ENCODE measurements around the gene ALDH1L1.
A peak's percentile ranks its signal among the peaks of the same experiment; 100 is the strongest.

ALDH1L1 gene

GRCh38 chr3:126180477-126181397 is at the start of gene ALDH1L1:
ALDH1L1 (minus strand) TSS chr3:126180586; CDS start chr3:126160979, 19,607 bp downstream.
- no peak for FAIRE-seq

DNA sequence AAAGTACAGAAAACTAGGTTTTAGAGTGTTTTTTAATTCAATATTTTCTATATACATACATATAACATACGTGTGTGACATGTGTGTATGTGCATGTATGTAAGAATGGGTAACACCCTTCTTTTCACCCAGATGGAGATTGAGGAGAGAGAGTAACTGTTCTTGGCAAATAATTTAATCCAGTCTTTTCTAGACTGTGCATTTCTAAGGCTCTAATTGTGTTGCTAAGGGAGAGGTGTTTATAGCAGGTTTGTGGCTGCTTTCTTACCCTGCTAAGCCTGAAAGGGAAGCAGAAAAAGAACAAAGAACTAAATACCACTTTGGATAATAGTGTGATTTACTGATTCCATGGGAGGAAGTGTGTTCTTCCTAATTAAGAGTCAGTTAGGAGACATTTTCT is 46.0 kb upstream of the ALDH1L1 start:
- FAIRE-seq: no peak

DNA sequence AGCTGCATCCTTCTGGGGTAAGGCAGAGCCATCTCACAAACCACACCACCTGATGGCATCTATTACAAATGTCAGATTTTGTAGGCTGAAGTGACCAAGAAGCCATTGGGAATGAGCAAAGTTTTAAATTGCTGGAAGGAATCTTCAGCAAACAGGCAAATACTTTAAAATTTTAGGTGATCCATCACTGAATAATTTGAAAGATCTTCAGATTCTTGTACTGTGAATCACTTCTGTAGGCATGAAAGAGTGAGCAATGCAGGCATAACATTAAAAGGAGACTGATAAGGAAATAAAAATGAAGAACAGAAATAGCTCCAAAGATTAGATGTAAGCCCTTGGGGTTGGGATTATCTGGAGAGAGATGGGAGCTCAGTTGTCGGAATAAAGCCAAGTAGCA is 36.0 kb upstream of the ALDH1L1 start:
- no peak for FAIRE-seq

DNA sequence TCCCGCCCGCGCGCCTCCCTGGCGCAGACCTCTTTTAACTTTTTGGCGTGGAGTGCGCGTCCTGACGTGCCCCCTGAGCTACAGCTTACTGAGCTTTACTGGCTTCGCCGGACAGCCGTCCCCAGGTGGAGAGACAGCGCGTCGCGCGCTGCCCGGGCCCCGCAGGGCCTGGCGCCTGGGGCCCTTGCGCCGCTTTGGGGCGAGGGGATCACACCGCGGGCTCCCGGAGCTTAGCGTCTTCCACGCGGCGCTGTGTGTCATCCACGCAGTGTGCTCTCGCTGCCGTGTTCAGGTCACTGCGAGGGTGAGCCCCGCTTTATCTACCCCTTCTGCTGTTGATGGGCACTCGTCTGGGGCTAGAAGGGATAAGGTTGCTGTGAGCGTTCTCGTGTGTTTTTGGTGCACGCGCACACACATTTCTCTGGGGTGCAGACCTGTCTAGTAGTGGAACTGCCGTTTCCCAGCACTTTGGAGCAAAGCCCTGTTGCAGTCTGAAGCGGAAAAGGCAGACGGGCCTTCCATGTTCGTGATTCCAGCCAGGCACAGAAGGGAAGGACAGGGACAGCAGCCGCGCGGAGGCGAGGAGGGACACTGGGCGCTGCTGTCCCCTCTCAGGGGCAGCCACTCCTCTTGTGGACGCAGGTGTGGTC is 33.1 kb upstream of the ALDH1L1 start:
- FAIRE-seq: no peak

DNA sequence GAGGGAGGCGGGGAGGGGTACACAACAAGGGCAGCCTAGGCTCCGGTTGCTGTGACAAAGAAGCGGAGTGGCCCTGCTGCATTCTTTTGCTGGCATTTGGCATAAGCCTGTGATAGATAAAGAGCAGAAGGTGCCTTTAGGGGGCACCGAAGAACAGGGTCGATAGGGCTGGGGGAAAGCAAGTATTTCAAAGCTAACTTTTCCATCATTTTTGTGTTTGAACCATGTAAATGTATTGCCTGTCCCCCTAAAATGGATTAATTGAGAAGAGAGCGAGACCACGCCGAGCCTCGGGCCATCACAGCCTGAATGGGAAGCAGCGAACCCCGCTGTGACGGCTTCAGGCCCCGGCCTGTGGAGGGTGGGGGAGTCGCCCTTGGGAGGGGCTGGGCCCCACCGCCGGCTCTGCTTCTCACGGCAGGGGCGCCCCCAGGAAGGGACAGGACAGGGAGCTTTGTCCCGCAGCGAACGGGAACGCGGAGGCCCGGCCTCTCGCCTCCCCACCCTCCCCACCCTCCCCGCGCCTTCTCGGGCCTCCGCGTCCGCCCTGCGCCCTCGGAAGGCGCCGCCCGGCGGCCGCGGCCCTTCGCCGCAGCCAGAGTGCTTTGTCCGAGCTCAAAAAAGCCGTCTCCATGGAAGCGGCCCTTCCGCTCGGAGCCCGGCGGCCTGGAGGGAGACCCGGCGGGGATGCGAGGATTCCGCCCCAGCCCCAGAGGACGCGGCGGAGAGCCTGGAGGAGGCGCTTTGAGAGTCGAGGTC is 32.4 kb upstream of the ALDH1L1 start:
- FAIRE-seq: no peak

DNA sequence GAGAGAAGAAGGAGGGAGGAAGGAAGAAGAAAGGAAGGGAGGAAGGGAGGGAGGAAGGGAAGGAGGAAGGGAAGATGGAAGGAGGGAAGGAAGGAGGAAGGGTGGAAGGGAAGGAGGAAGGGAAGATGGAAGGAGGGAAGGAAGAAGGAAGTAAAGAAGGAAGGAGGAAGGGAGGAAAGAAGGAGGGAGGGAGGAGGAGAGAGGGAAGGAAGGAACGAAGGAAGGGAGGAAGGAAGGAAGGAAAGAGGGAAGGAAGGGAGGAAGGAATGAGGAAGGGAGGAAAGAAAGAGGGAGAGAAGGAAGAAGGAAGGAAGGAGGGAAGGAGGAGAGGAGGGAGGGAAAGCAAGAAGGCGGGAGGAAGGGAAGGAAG is 31.8 kb upstream of the ALDH1L1 start:
- FAIRE-seq: no peak

DNA sequence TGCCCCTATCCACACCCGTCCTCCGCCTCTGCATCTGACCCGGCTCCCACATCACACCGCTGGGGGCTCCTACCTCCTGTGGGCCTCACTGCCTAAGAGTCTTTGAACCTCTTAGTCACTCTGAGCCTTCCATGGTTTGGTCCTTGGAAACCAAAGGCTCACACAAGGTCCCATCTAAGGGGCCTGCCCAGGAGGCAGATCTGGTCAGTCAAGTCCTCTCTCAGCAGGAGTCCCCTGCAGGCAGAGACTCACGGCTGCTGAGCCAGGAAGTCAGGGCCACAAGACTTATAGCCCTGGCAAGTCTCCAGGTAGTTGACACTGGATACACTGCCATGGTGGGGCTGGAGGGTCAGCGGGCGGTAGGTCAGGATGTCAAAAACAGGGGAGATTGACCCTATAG is 31.2 kb upstream of the ALDH1L1 start:
- FAIRE-seq: no peak

DNA sequence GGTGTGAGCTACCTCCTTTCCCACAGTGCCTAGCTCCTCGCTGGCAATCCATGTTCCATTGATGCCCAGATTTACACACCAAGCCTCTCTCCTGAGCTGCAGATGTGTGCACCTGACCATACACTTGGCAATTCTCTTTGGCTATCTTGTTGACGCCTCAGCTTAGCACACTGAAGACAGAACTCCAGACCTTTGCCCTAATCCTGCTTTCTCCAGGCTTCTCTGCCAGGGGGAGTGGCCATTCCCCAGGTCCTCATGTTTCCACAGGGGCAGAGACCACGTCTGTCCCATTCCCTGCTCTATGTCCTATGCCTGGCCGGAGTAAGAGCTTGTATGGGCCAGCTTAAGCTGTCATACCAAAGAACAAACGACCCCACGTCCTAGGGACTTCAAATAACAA is 30.2 kb upstream of the ALDH1L1 start:
- FAIRE-seq: no peak

- no peak for FAIRE-seq
These were observed 29.4 kb upstream of the ALDH1L1 start for GRCh38 chr3:126209741-126210140.

DNA sequence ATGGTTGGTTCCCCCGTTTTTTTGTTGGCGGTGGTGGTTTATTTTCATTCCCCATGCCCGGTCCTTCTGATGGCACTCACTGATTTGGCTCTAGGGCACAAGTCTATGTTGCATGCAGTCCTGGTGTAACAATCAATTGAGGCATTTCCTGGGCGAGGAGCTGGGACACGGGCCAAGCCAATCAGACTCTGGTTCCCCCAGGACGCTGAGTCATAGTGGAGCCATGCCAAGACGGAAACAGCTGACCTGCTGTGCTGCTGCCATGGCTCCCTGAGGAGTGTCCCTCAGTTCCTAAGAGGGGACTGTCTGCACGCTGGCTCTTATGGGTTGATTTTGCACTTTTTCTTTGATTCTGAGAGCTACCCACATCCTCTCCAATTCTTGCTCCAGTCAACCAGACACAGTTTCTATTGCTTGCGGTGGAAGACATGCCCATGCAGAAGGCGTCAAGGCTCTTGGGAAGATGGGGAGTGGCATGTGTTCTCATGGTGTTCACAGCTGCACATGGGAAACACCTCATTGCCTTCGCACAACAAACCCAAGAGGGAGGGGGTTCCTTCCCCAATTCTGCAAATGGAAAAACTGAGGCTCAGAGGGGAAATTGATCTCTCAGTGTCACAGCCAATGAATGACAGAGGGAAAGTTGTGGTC is 28.3 kb upstream of the ALDH1L1 start:
- FAIRE-seq: no peak

DNA sequence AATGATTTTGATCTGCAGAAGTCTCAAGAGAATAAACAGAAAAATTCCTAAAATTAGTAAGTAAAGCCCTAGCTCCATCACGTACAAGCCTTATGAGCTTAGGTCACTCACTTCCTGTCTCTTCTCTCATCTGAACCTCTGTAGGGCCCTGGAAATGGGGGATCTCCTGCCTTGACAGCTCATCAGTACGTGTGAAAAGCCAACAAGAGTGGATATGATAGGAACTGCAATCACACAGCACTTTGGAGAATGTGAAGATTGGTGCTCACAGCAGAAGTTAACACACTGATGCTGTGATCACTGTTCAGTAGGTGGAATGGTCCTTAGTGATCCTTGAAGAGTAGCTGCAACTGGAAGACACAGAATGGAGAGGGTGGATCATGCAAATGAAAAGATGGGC is 27.8 kb upstream of the ALDH1L1 start:
- no peak for FAIRE-seq

DNA sequence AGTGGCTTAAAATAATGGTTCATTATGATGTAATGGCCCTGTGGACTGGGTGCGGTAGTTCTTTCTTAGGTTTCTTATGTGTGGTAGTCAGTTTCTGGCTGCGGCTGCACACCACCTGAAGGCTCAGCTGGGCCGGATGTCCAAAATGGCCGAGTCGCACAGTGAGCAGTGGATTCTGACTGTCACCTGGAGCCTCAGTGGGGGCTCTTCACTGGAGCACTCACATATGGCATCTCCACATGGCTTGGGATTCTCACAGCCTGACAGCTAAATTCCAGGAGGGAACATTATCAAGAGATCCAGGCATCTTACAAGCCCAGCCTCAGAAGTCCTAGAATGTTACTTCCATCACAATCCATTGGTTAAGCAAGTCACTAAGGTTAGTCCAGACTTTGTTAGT is 26.8 kb upstream of the ALDH1L1 start:
- FAIRE-seq: no peak

GRCh38 chr3:126205717-126206655 is 25.6 kb upstream of the ALDH1L1 start:
- no peak for FAIRE-seq

DNA sequence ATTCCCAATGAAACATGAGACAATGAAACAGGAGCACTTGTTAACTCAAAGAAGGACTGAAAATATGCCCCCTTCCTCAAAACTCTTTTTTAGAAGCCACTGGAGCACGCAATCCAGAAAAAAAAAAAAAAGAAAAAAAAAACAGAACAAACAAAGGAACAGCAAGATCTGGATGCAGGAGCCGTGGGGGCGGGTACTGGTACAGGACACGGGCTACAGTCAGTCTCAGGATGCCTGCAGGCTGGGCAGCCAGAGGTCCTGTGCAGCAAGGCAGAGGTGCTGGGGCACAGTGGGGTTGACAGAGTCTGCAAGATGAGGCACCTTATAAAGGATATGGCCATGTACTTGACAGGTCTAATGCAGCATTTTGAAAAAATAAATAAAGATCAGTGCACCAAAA is 22.3 kb upstream of the ALDH1L1 start:
- FAIRE-seq: no peak

DNA sequence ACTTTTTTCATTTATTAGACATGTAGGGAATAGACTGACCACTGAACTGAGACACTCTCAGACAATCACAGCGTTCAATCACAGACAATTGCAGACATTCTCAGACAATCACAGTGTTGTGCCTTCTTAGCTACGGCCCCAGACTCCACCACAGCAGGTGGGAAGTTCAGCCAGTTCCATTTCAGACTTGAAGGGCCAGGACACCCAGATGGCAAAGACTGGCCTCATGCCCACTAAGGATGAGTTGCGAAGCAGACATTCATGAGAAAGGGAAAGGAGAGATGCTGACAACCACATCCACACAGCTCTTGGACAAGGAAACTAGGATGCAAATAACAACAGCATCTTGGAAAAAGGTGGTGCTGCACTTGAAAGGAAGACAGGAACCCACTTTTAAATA is 21.9 kb upstream of the ALDH1L1 start:
- no peak for FAIRE-seq

DNA sequence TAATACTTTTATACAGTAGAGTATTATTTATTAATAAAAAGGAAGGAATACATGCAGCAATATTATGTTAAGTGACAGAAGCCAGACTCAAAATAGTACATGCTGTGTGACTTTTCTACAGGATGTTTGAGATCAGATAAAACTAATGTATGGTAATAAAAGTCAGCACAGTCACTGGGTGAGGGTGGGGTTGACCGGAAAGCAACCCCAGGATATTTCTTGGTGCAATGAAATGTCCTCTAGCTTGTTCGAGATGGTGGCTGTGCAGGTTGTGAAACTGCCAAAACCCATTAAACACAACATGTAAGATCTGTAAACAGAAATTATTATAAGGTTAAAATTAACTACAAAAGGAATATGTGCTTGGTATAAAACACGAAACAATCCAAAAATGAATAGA is 20.8 kb upstream of the ALDH1L1 start:
- no peak for FAIRE-seq

DNA sequence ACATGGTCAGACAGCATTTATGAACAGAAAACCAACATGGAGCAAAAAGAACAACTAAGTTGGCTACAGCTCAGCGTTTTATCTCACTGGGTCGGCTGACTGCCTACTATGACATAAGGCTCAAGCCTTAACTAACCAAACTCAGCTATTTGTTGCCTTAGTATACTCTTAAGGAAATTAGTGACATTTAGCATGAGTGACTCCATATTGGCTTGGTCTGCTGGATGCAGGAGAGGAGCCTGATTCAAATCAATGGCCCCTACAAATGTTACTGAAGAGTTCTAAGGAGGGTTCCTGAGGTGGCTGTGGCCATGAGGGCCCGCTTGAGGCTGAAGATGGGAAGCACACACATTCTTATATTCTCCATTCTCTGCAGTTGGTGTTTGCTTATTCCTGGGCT is 20.1 kb upstream of the ALDH1L1 start:
- no peak for FAIRE-seq

DNA sequence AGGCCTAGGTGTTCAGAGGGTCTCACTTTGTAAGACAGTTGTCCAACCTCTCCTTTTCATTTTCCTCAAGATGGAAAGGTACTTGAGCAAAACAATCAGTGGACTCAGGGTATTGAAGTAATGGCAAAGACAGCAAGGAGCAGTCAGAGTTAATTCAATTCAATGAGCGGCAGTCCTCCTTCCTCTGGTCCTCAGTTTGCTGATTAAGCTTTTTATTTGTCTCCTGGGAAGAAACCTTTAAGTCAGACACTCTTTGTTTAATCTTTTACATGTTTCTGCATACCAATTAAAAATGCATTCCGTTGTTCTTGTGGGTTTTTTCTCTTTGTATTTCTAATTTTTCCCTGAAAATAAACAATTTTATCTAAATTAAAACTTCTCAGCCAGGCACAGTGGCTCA is 18.9 kb upstream of the ALDH1L1 start:
- no peak for FAIRE-seq

- FAIRE-seq: no peak
These were observed 17.6 kb upstream of the ALDH1L1 start for GRCh38 chr3:126197854-126198584.

DNA sequence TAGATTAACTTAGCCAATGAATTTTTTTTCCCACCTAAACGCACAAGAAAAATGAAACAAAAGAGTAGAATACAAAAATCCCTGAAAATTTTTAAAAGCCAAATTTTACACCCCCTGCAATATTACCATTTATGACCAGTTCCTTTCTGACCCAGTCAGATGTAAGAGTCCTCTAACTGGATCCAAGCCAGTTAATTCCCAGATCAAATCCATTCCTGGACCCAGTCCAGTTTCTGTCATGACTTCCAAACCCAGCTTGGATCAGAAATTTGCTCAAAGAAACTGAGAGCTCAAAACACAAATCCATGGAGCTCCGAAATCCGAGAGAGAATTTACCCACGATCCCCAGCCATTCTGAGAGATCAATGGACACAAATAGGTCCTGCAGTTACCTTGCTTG is 17.0 kb upstream of the ALDH1L1 start:
- FAIRE-seq: no peak

DNA sequence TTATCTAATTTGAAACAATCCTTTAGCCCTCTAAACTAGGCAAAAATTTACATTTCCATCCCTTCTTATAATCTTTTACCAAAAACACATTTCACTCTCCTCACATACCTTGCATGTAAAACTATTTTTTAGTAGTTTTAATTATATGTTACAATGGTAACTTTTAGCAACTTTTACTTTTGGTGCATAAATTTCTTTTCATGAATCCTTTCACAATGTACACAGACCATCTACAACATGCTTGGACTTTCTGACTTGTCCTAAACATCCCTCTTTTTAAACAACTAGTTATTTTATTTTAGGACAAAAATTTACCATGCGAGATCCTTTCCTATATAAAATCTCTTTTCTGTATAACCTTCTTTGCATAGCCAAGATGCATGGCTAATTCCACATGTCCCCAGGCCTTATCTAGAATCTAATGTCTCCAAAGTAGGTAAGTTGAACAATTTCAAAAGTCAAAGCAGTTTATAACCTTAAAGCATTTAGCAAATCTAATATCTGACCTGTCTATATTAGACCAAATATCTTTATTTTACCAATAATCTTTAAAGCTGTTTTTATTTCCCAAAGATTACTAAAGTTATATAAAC is 14.4 kb upstream of the ALDH1L1 start:
- peak; percentile 6 for FAIRE-seq
